HCT116 (cell line): ENCODE results near the gene WIF1. TPM values are rescaled to one million over a fixed set of nuclear protein-coding genes. Genes with fewer than 3 reads are reported as not detected.

Experiments
- ATAC-seq: fragments of 200-7000 bp; cut with Tn5 transposase; 2 replicates; pipeline ENCODE4 v1.9.1; 2020; ENCODE audit warnings: mild to moderate bottlenecking, moderate library complexity
- BruUV-seq: library from RNA; stranded (reverse); fragments of 400-500 nt; replicated peaks from 2 replicates; lab custom pipeline; 2021; lab: Mats Ljungman, UMichigan
- CTCF ChIA-PET: fragments of 300-600 bp; sonication (Branson Sonifier 250); formaldehyde crosslinking; loops from one replicate; lab custom pipeline; 2021; ENCODE audit warnings: antibody characterized with exemption; lab: Charles Lee
- POLR2A ChIA-PET: fragments of 300-600, 350-600 bp; sonication (Branson Sonifier 250); formaldehyde crosslinking; loops from one replicate; lab custom pipeline; 2021; ENCODE audit warnings: antibody characterized with exemption; lab: Charles Lee
- RAD21 ChIA-PET, 2 experiments: fragments of 300-600 bp; sonication (Branson Sonifier 250); formaldehyde crosslinking; loops; one replicate each; lab custom pipeline; 2023; ENCODE audit warnings: low total read pairs in 2 of 2; ENCODE audit not compliant: uncharacterized antibody in 2 of 2, unreplicated experiment in 2 of 2, low non-redundant PET in 1 of 2; lab: Charles Lee
- DNase-seq: peaks from one replicate; pipeline ENCODE4 v3.0.0-alpha.2; 2010; ENCODE audit warnings: low read depth, low spot score
- H2AFZ ChIP-seq: fragments of 200-600 bp; shearing (Covaris generic), sonication (generic); 2 replicates; pipeline ENCODE4 v1.6.1; 2017; ENCODE audit warnings: low read depth, mixed run types, mixed read lengths, antibody characterized with exemption, low read length; ENCODE audit not compliant: poor library complexity, severe bottlenecking
- H3K27ac ChIP-seq: 2 replicates; pipeline ENCODE4 v1.5.1; 2012; ENCODE audit warnings: low read depth, low read length
- H3K27me3 ChIP-seq: fragments of 200-600 bp; sonication (generic); 2 replicates; pipeline ENCODE4 v1.6.1; 2016; ENCODE audit warnings: mixed run types, low read length, mixed read lengths; ENCODE audit not compliant: insufficient read depth
- H3K36me3 ChIP-seq, 2 experiments: fragments of 200-500 bp in 1 of 2; fragments of 200-600 bp in 1 of 2; sonication (Bioruptor generic) in 1 of 2; sonication (generic) in 1 of 2; 2 replicates each; pipeline versions ENCODE4 v1.5.1 to v1.6.1; 2014 to 2016; ENCODE audit warnings: low read length in 2 of 2, inconsistent platforms in 1 of 2, mixed read lengths in 1 of 2, mixed run types in 1 of 2; ENCODE audit not compliant: insufficient read depth in 2 of 2, control insufficient read depth in 1 of 2
- H3K4me1 ChIP-seq, 2 experiments: fragments of 200-600 bp in 1 of 2; sonication (generic) in 1 of 2; 2 replicates each; pipeline versions ENCODE4 v1.5.1 to v1.6.1; 2012 to 2017; ENCODE audit warnings: low read length in 2 of 2, inconsistent platforms in 1 of 2, mild to moderate bottlenecking in 1 of 2, mixed read lengths in 1 of 2, mixed run types in 1 of 2, moderate library complexity in 1 of 2; ENCODE audit not compliant: insufficient read depth in 2 of 2, control insufficient read depth in 1 of 2
- H3K4me2 ChIP-seq: fragments of 200-600 bp; sonication (generic); 2 replicates; pipeline ENCODE4 v1.6.1; 2017; ENCODE audit warnings: mixed run types, low read length, mixed read lengths
- H3K4me3 ChIP-seq, 2 experiments: fragments of 200-600 bp in 1 of 2; sonication (generic) in 1 of 2; replicated peaks in 1 of 2; 2 replicates each; pipeline ENCODE4 v1.5.1; 2011 to 2016; ENCODE audit warnings: low read length in 2 of 2, control low read depth in 1 of 2, low read depth in 1 of 2, mild to moderate bottlenecking in 1 of 2, mixed read lengths in 1 of 2, mixed run types in 1 of 2
- H3K79me2 ChIP-seq: fragments of 200-600 bp; sonication (generic); 2 replicates; pipeline ENCODE4 v1.6.1; 2017; ENCODE audit warnings: mild to moderate bottlenecking, mixed run types, low read length, moderate library complexity, mixed read lengths; ENCODE audit not compliant: insufficient read depth
- H3K9ac ChIP-seq: fragments of 200-600 bp; sonication (generic); 2 replicates; pipeline ENCODE4 v1.6.1; 2016; ENCODE audit warnings: low read length, mixed read lengths
- H3K9me2 ChIP-seq: fragments of 200-600 bp; sonication (generic), shearing (Covaris generic); 2 replicates; pipeline ENCODE4 v1.6.1; 2017; ENCODE audit warnings: mixed run types, mild to moderate bottlenecking, moderate library complexity; ENCODE audit not compliant: insufficient read depth
- H3K9me3 ChIP-seq, 2 experiments: fragments of 200-500 bp in 1 of 2; fragments of 200-600 bp in 1 of 2; sonication (Bioruptor generic) in 1 of 2; sonication (generic) in 1 of 2; 2 replicates each; pipeline ENCODE4 v1.6.1; 2014 to 2017; ENCODE audit warnings: low read length in 2 of 2, mixed read lengths in 2 of 2, inconsistent platforms in 1 of 2, low read depth in 1 of 2, mild to moderate bottlenecking in 1 of 2, mixed run types in 1 of 2, moderate library complexity in 1 of 2; ENCODE audit not compliant: control insufficient read depth in 1 of 2, insufficient read depth in 1 of 2
- H4K20me1 ChIP-seq: fragments of 200-600 bp; sonication (generic), shearing (Covaris generic); 2 replicates; pipeline ENCODE4 v1.6.1; 2017; ENCODE audit warnings: mixed run types, mild to moderate bottlenecking, moderate library complexity; ENCODE audit not compliant: insufficient read depth
- ATF3 ChIP-seq: IDR thresholded peaks from 2 replicates; pipeline ENCODE4 v1.6.1; 2012
- CEBPB ChIP-seq: IDR thresholded peaks from 2 replicates; pipeline ENCODE4 v1.6.1; 2012; ENCODE audit warnings: low read depth
- CTCF ChIP-seq, 3 experiments: fragments of 200-600 bp in 1 of 3; sonication (generic) in 1 of 3; IDR thresholded peaks in 2 of 3; conservative IDR thresholded peaks in 1 of 3; 2 replicates each; pipeline ENCODE4 v1.5.1; 2012 to 2017; ENCODE audit warnings: low read depth in 2 of 3, low read length in 2 of 3, antibody characterized with exemption in 1 of 3, borderline replicate concordance in 1 of 3, control low read depth in 1 of 3, mild to moderate bottlenecking in 1 of 3, mixed read lengths in 1 of 3, mixed run types in 1 of 3, moderate library complexity in 1 of 3; ENCODE audit not compliant: insufficient read depth in 1 of 3
- ELF1 ChIP-seq: IDR thresholded peaks from 2 replicates; pipeline ENCODE4 v1.6.1; 2012; ENCODE audit warnings: low read depth, borderline replicate concordance
- EZH2 ChIP-seq: fragments of 200-600 bp; sonication (generic); IDR thresholded peaks from 2 replicates; pipeline ENCODE4 v1.6.1; 2017; ENCODE audit warnings: antibody characterized with exemption, mixed run types
- EZH2phosphoT487 ChIP-seq: fragments of 200-600 bp; IDR thresholded peaks from 2 replicates; pipeline ENCODE4 v1.6.1; 2018; ENCODE audit warnings: antibody characterized with exemption, borderline replicate concordance
- FOSL1 ChIP-seq: IDR thresholded peaks from 2 replicates; pipeline ENCODE4 v1.6.1; 2012; ENCODE audit warnings: low read depth
- JUND ChIP-seq: IDR thresholded peaks from 2 replicates; pipeline ENCODE4 v1.6.1; 2012
- MAX ChIP-seq: IDR thresholded peaks from 2 replicates; pipeline ENCODE4 v1.6.1; 2012
- POLR2A ChIP-seq: IDR thresholded peaks from 2 replicates; pipeline ENCODE4 v1.7.0; 2011; ENCODE audit warnings: borderline replicate concordance; ENCODE audit not compliant: insufficient read depth, insufficient read length; ENCODE audit errors: extremely low read depth
- POLR2AphosphoS5 ChIP-seq: IDR thresholded peaks from 2 replicates; pipeline ENCODE4 v1.6.1; 2011; ENCODE audit warnings: mild to moderate bottlenecking, low read depth, low read length, moderate library complexity
- RAD21 ChIP-seq: IDR thresholded peaks from 2 replicates; pipeline ENCODE4 v1.6.1; 2012; ENCODE audit warnings: low read depth, mild to moderate bottlenecking
- REST ChIP-seq: IDR thresholded peaks from 2 replicates; pipeline ENCODE4 v1.6.1; 2012; ENCODE audit warnings: low read depth
- SP1 ChIP-seq: IDR thresholded peaks from 2 replicates; pipeline ENCODE4 v1.6.1; 2012; ENCODE audit warnings: low read depth
- SRF ChIP-seq: IDR thresholded peaks from 2 replicates; pipeline ENCODE4 v1.6.1; 2012; ENCODE audit warnings: low read depth
- TCF7L2 ChIP-seq: IDR thresholded peaks from 2 replicates; pipeline ENCODE4 v1.7.0; 2011; ENCODE audit warnings: borderline replicate concordance, inconsistent platforms; ENCODE audit not compliant: insufficient read depth, insufficient read length; ENCODE audit errors: extremely low read depth
- YY1 ChIP-seq: IDR thresholded peaks from 2 replicates; pipeline ENCODE4 v1.6.1; 2011; ENCODE audit warnings: low read length, low read depth, moderate library complexity, mild to moderate bottlenecking; ENCODE audit not compliant: insufficient replicate concordance; ENCODE audit errors: extremely low read depth
- ZBTB33 ChIP-seq: IDR thresholded peaks from 2 replicates; pipeline ENCODE4 v1.6.1; 2011; ENCODE audit warnings: mild to moderate bottlenecking, low read length, moderate library complexity; ENCODE audit not compliant: insufficient replicate concordance; ENCODE audit errors: extremely low read depth
- ZFX ChIP-seq: fragments of 450-650 bp; IDR thresholded peaks from 2 replicates; pipeline ENCODE4 v1.6.1; 2017
- ZNF274 ChIP-seq: fragments of 200-500 bp; sonication (Bioruptor generic); IDR thresholded peaks from 2 replicates; pipeline ENCODE4 v1.6.1; 2014; ENCODE audit warnings: mild to moderate bottlenecking, low read depth, low read length, inconsistent platforms
- intact Hi-C: fragments of 100-400 bp; cut with micrococcal nuclease; formaldehyde crosslinking; loops from 2 replicates; pipeline ENCODE4 v1.10.0; 2022
- total RNA-seq: library from RNA; stranded (reverse); gene quantifications from one replicate; pipeline ENCODE4 v1.2.1, GENCODE V29; 2021; ENCODE audit not compliant: unreplicated experiment

Gene WIF1
- total RNA-seq, 1 experiment from 2014 or later = not detected

GRCh38 chr12:65126482-65126881, 5.4 kb upstream of the WIF1 start:
- no peak overlapping the region for H3K4me3 ChIP-seq
- TF ChIP-seq EZH2 (no peak), SRF (no peak), RAD21 (no peak), ZNF274 (no peak), ELF1 (no peak), ZFX (no peak), REST (no peak), JUND (no peak), EZH2phosphoT487 (no peak), SP1 (no peak), POLR2AphosphoS5 (no peak), ATF3 (no peak), FOSL1 (no peak), MAX (no peak), YY1 (no peak), ZBTB33 (no peak), POLR2A (no peak), CTCF (IDR thresholded peaks at IDR 0.05 in 2 of 3, conservative IDR thresholded peaks at IDR 0.05 in 1 of 3; ENCODE audit: borderline replicate concordance in 1 of 3, insufficient read depth in 1 of 3, low read depth in 2 of 3, low read length in 2 of 3) (no peak), TCF7L2 (no peak), CEBPB (no peak)
- POLR2A ChIA-PET = no interaction called here
- intact Hi-C loops = no loop called here
- H2AFZ ChIP-seq = no peak overlapping the region
- H3K27me3 ChIP-seq = peaks cover 17% of the 10 kb centered on the region; the same call in 1 of the 2 replicates
- no peaks in the 10 kb centered on the region for H3K4me1 ChIP-seq
- no peaks in the 10 kb centered on the region for H3K9me3 ChIP-seq
- H3K9me2 ChIP-seq = no peaks in the 10 kb centered on the region
- H3K27ac ChIP-seq = no peak overlapping the region
- CTCF ChIA-PET = no interaction called here
- H3K9ac ChIP-seq = no peak overlapping the region
- BruUV-seq = no TSS peak
- no peak for DNase-seq
- no peak for ATAC-seq
- no peaks in the 10 kb centered on the region for H3K79me2 ChIP-seq
- RAD21 ChIA-PET = no interaction called here
- no peak overlapping the region for H3K4me2 ChIP-seq
- H4K20me1 ChIP-seq = no peaks in the 10 kb centered on the region
- no peaks in the 10 kb centered on the region for H3K36me3 ChIP-seq
